T-helper 2 cell treated with Interferon-gamma antibody and Interleukin-4, amounts not matched to agents 100 ng/mL and 5 ng/mL, for 36 hours (primary cell): ENCODE results near the gene DGCR8. TPM values are rescaled to one million over a fixed set of nuclear protein-coding genes. Genes with fewer than 3 reads are reported as not detected.

Experiments used
- intact Hi-C: fragments of 100-400 bp; cut with micrococcal nuclease; formaldehyde crosslinking; loops from one replicate; pipeline ENCODE4 v1.15.1; 2023
- total RNA-seq: library from RNA; stranded (reverse); gene quantifications from 2 replicates; pipeline ENCODE4 v1.2.3, GENCODE V29; 2022

DGCR8 gene
- total RNA-seq, 1 donor from 2014 or later: 61.3 TPM

- intact Hi-C loops: no loop called here
These were observed 43.5 kb downstream of the DGCR8 start for GRCh38 chr22:20123366-20124082.

GRCh38 chr22:20124083-20124787 is 44.2 kb downstream of the DGCR8 start:
- intact Hi-C loops: no loop called here

- intact Hi-C loops: no loop called here
These were observed 45.4 kb downstream of the DGCR8 start for GRCh38 chr22:20125201-20126174.

GRCh38 chr22:20126284-20127029 is 46.4 kb downstream of the DGCR8 start:
- intact Hi-C loops: no loop called here

GRCh38 chr22:20127318-20127868 is 47.4 kb downstream of the DGCR8 start:
- intact Hi-C loops: no loop called here

GRCh38 chr22:20127869-20128618 is 48.0 kb downstream of the DGCR8 start:
- intact Hi-C loops: no loop called here

GRCh38 chr22:20128619-20128901 is 48.5 kb downstream of the DGCR8 start:
- intact Hi-C loops: no loop called here

GRCh38 chr22:20128902-20129746 is 49.1 kb downstream of the DGCR8 start:
- intact Hi-C loops: loop anchor here (1.0 kb wide), 1 partner anchor 159 kb away; no protein-coding TSS in a partner anchor

GRCh38 chr22:20129747-20130014 is 49.6 kb downstream of the DGCR8 start:
- intact Hi-C loops: loop anchor here (1.0 kb wide), 1 partner anchor 159 kb away; no protein-coding TSS in a partner anchor

GRCh38 chr22:20130319-20130718 is 50.3 kb downstream of the DGCR8 start:
- intact Hi-C loops: no loop called here

GRCh38 chr22:20130731-20131596 is 50.9 kb downstream of the DGCR8 start:
- intact Hi-C loops: no loop called here

GRCh38 chr22:20131597-20131858 is 51.5 kb downstream of the DGCR8 start, which contains the start of gene ZDHHC8:
ZDHHC8 (plus strand) TSS chr22:20131804; CDS start chr22:20131948, 144 bp downstream.
- intact Hi-C loops: no loop called here

- intact Hi-C loops: no loop called here
These were observed 52.0 kb downstream of the DGCR8 start for GRCh38 chr22:20131859-20132685.

GRCh38 chr22:20132686-20133246 is 52.7 kb downstream of the DGCR8 start:
- intact Hi-C loops: no loop called here

- intact Hi-C loops: no loop called here
These were observed 54.0 kb downstream of the DGCR8 start for GRCh38 chr22:20133930-20134549.

- intact Hi-C loops: no loop called here
These were observed 55.2 kb downstream of the DGCR8 start for GRCh38 chr22:20135265-20135664.
